Karpas-422 (cell line): Measurements from ENCODE around the gene PSMB7. TPM values are rescaled to one million over a fixed set of nuclear protein-coding genes. Genes with fewer than 3 reads are reported as not detected.

ENCODE experiments used
- DNase-seq: peaks from one replicate; pipeline ENCODE4 v3.0.0-alpha.2; 2015
- H2AFZ ChIP-seq: fragments of 200-600 bp; sonication (generic); 2 replicates; pipeline ENCODE4 v1.6.1; 2014; ENCODE audit warnings: antibody characterized with exemption, low read length, mixed read lengths
- H3K27ac ChIP-seq: fragments of 200-600 bp; sonication (generic); 2 replicates; pipeline ENCODE4 v1.5.1; 2014; ENCODE audit warnings: mild to moderate bottlenecking, low read length, moderate library complexity
- H3K27me3 ChIP-seq: fragments of 200-600 bp; sonication (generic); 2 replicates; pipeline ENCODE4 v1.6.1; 2014; ENCODE audit warnings: low read length, mixed read lengths
- H3K36me3 ChIP-seq: fragments of 200-600 bp; sonication (generic); 2 replicates; pipeline ENCODE4 v1.6.1; 2014; ENCODE audit warnings: low read length, mixed read lengths; ENCODE audit not compliant: insufficient read depth
- H3K4me1 ChIP-seq: fragments of 200-600 bp; sonication (generic); 2 replicates; pipeline ENCODE4 v1.6.1; 2014; ENCODE audit warnings: mild to moderate bottlenecking, low read length, mixed read lengths
- H3K4me2 ChIP-seq: fragments of 200-600 bp; sonication (generic); 2 replicates; pipeline ENCODE4 v1.6.1; 2014; ENCODE audit warnings: low read length, low read depth, mild to moderate bottlenecking; ENCODE audit not compliant: poor library complexity, severe bottlenecking
- H3K4me3 ChIP-seq: fragments of 200-600 bp; sonication (generic); 2 replicates; pipeline ENCODE4 v1.5.1; 2014; ENCODE audit warnings: mild to moderate bottlenecking, antibody characterized with exemption, low read length, mixed read lengths
- H3K79me2 ChIP-seq: fragments of 200-600 bp; sonication (generic); 2 replicates; pipeline ENCODE4 v1.6.1; 2014; ENCODE audit warnings: mild to moderate bottlenecking, low read length, mixed read lengths
- H3K9ac ChIP-seq: fragments of 200-600 bp; sonication (generic); 2 replicates; pipeline ENCODE4 v1.6.0; 2014; ENCODE audit warnings: low read length
- H3K9me2 ChIP-seq: fragments of 200-600 bp; sonication (generic), shearing (Covaris generic); replicated peaks from 2 replicates; pipeline ENCODE4 v1.6.0; 2014; ENCODE audit warnings: mild to moderate bottlenecking, low read length, moderate library complexity; ENCODE audit not compliant: insufficient read depth
- H3K9me3 ChIP-seq: fragments of 300-700, 200-600 bp; sonication (generic); 2 replicates; pipeline ENCODE4 v1.6.1; 2014; ENCODE audit warnings: low read length, mixed read lengths
- H4K20me1 ChIP-seq: fragments of 200-600 bp; sonication (generic); 2 replicates; pipeline ENCODE4 v1.6.1; 2014; ENCODE audit warnings: mild to moderate bottlenecking, antibody characterized with exemption, low read length, low read depth; ENCODE audit not compliant: insufficient read depth
- total RNA-seq: library from RNA; depleted of rRNA; stranded (reverse); fragments of >200 nt; shearing (Covaris generic); gene quantifications from 2 replicates; pipeline ENCODE4 v1.2.3, GENCODE V29; 2014; ENCODE audit warnings: low replicate concordance

Gene PSMB7
- total RNA-seq, 1 experiment from 2014 or later, result 119 TPM

DNA sequence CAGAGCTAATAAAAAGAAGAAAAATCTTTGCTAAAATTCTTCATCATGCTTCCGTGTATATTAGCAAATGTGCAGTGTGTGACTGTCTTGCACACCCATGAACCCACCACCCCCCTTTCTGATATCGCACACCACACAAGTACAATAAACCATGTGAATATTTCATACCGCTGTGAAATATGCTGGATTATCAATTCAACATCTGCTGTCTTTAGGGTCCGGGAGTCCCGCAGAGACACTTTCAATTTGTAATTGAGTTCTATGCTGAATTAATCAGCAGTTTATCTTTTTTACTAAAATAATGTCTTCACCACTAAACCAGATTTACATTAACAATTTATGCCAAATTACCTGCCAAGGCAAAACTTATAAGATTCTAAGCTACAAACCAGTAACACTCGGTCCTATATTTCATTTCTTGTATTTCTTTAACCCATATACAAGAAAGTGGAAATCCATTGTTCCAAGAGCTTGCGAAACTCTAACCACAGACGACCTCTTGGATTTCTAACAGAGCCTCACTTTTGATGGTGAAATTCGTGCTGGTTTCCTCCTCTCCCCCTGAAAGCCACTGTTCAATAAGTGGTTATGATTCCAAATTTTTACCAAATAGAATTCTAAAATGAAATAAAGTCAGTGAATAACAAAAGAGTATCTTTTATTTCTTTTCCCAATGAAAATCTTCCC is 44.2 kb downstream of the PSMB7 start:
- Histone ChIP-seq H3K9me3 (peaks cover 9% of the 10 kb centered on the region), H3K27me3 (no peaks in the 10 kb centered on the region), H3K79me2 (peaks cover 98% of the 10 kb centered on the region), H3K4me1 (no peaks in the 10 kb centered on the region), H3K4me2 (no peak overlapping the region), H3K4me3 (no peak overlapping the region), H3K9ac (no peak overlapping the region), H2AFZ (no peak overlapping the region), H4K20me1 (0 out of 2 replicates have a peak, but pooled peaks cover 5% of the 10 kb centered on the region), H3K36me3 (peaks cover 23% of the 10 kb centered on the region), H3K27ac (no peak overlapping the region), H3K9me2 (no peaks in the 10 kb centered on the region)
- no peak for DNase-seq

GRCh38 chr9:124369231-124369797 is 45.9 kb downstream of the PSMB7 start:
- Histone ChIP-seq H4K20me1 (0 out of 2 replicates have a peak, but pooled peaks cover 10% of the 10 kb centered on the region), H2AFZ (no peak overlapping the region), H3K79me2 (peaks cover 90% of the 10 kb centered on the region), H3K4me1 (no peaks in the 10 kb centered on the region), H3K27ac (no peak overlapping the region), H3K9ac (no peak overlapping the region), H3K4me2 (no peak overlapping the region), H3K36me3 (peaks cover 9% of the 10 kb centered on the region), H3K4me3 (no peak overlapping the region), H3K27me3 (no peaks in the 10 kb centered on the region), H3K9me2 (no peaks in the 10 kb centered on the region), H3K9me3 (peaks cover 5% of the 10 kb centered on the region)
- no peak for DNase-seq

DNA sequence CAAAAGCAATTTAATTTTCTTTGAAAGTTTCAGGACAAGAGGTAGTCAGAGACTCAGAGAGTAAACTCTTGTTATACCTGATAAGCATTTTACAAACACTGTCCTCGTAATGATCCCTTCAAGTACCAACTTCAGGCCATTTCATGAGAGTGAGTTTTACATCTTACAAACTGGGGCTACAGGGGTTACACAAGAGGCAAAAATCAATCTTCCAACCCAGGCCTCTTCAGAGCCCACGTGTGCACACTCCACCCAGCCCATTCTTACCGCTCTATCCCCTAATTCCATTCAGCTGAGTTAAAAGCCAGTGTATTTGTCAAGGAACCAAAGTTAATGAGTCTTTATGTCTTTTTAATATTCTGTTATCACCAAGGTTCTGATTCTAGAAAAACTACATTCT is 46.5 kb downstream of the PSMB7 start:
- no peaks in the 10 kb centered on the region for H3K27me3 ChIP-seq
- H2AFZ ChIP-seq, result no peak overlapping the region
- no peaks in the 10 kb centered on the region for H3K4me1 ChIP-seq
- H3K9me2 ChIP-seq, result no peaks in the 10 kb centered on the region
- H3K9me3 ChIP-seq, result no peaks in the 10 kb centered on the region; the same call in 1 of the 2 replicates
- H3K4me3 ChIP-seq, result no peak overlapping the region
- H3K9ac ChIP-seq, result no peak overlapping the region
- H3K4me2 ChIP-seq, result no peak overlapping the region
- H4K20me1 ChIP-seq, result 0 out of 2 replicates have a peak, but pooled peaks cover 11% of the 10 kb centered on the region
- peaks cover 86% of the 10 kb centered on the region for H3K79me2 ChIP-seq
- H3K27ac ChIP-seq, result no peak overlapping the region
- peaks cover 3% of the 10 kb centered on the region; the same call in 1 of the 2 replicates for H3K36me3 ChIP-seq
- DNase-seq, result no peak

GRCh38 chr9:124366476-124367220 is 48.6 kb downstream of the PSMB7 start:
- Histone ChIP-seq H3K9me2 (no peaks in the 10 kb centered on the region), H3K4me3 (no peak overlapping the region), H3K9me3 (no peaks in the 10 kb centered on the region), H3K27ac (no peak overlapping the region), H3K4me2 (no peak overlapping the region), H3K9ac (no peak overlapping the region), H4K20me1 (0 out of 2 replicates have a peak, but pooled peaks cover 16% of the 10 kb centered on the region), H3K36me3 (no peaks in the 10 kb centered on the region; the same call in 1 of the 2 replicates), H3K79me2 (peaks cover 81% of the 10 kb centered on the region), H2AFZ (no peak overlapping the region), H3K27me3 (no peaks in the 10 kb centered on the region), H3K4me1 (no peaks in the 10 kb centered on the region)
- DNase-seq, result no peak

DNA sequence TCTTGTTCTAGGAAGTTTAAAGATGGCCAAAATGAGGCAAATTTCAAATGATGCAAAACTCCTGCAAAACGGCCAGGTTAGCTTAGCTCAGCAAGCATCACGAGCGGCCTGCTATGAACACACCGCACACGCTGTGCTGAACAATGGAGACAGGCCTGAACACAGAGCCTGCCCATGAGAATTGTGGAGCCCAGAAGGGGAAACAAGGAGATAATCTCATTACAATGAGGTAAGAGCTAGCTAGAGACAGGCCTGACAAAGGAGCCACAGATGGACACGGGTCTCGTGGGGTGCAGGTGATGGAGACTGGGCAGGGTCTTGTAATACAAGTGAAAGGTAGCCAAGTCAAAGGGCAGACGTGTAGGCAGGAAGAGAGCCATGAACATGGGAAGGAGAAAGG is 50.2 kb downstream of the PSMB7 start:
- H3K9ac ChIP-seq, result no peak overlapping the region
- H3K4me3 ChIP-seq, result no peak overlapping the region
- no peak for DNase-seq
- no peaks in the 10 kb centered on the region for H3K4me1 ChIP-seq
- no peak overlapping the region for H3K4me2 ChIP-seq
- no peaks in the 10 kb centered on the region; the same call in 1 of the 2 replicates for H3K36me3 ChIP-seq
- H3K27me3 ChIP-seq, result no peaks in the 10 kb centered on the region
- H3K9me2 ChIP-seq, result no peaks in the 10 kb centered on the region
- no peaks in the 10 kb centered on the region for H3K9me3 ChIP-seq
- H4K20me1 ChIP-seq, result peaks cover 30% of the 10 kb centered on the region; the same call in 1 of the 2 replicates
- H2AFZ ChIP-seq, result no peak overlapping the region
- H3K79me2 ChIP-seq, result peaks cover 71% of the 10 kb centered on the region
- H3K27ac ChIP-seq, result no peak overlapping the region

GRCh38 chr9:124364141-124364540 is 51.1 kb downstream of the PSMB7 start:
- Histone ChIP-seq H2AFZ (no peak overlapping the region), H3K9ac (no peak overlapping the region), H3K27ac (no peak overlapping the region), H3K4me2 (no peak overlapping the region), H4K20me1 (peaks cover 38% of the 10 kb centered on the region), H3K9me2 (no peaks in the 10 kb centered on the region), H3K4me1 (peaks cover 8% of the 10 kb centered on the region), H3K79me2 (peaks cover 70% of the 10 kb centered on the region), H3K36me3 (no peaks in the 10 kb centered on the region; the same call in 1 of the 2 replicates), H3K27me3 (no peaks in the 10 kb centered on the region), H3K4me3 (no peak overlapping the region), H3K9me3 (no peaks in the 10 kb centered on the region)
- no peak for DNase-seq

DNA sequence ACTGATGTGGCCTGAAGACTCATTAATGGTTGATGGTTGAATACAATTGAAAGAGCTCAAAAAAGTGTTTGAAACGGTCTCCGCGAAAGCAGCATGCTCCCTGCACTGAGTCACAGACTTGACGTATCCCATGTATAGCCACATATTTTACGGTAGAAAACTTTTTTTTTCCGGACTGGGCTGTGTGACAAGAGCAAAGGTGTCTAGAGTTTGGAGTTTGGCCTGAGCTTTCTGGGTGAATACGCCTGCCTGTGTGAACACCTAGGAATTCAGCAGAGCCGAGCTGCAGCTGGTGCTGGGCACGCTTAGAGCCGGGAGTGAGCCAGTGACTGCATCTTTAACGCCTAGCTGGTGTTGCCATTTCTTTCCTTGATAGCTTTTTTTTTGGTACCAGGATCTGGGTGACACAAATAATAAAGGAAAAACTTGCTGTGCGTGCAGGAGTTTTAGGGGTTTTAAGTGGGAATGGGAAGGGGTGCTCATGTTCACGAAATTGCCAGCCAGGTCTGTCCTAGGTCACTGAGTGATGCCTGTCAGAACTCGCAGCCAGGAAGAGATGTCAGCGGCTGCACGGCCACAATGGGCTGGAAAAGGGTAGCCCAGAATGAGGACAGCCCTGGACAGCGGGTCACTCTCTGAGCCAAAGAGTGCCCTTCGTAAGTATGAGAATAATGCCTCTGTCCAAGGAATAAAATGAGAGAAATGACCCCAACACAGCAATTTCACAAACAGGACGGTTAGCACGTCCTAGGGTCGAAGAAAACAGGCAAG is 51.7 kb downstream of the PSMB7 start:
- no peaks in the 10 kb centered on the region; the same call in 1 of the 2 replicates for H3K36me3 ChIP-seq
- no peak overlapping the region for H3K4me3 ChIP-seq
- peaks cover 65% of the 10 kb centered on the region for H3K79me2 ChIP-seq
- H3K27ac ChIP-seq, result no peak overlapping the region
- H3K27me3 ChIP-seq, result no peaks in the 10 kb centered on the region
- H3K9me3 ChIP-seq, result no peaks in the 10 kb centered on the region
- H2AFZ ChIP-seq, result no peak overlapping the region
- peaks cover 40% of the 10 kb centered on the region for H4K20me1 ChIP-seq
- no peak overlapping the region for H3K4me2 ChIP-seq
- H3K4me1 ChIP-seq, result peaks cover 10% of the 10 kb centered on the region
- DNase-seq, result no peak
- no peak overlapping the region for H3K9ac ChIP-seq
- H3K9me2 ChIP-seq, result no peaks in the 10 kb centered on the region
